Effector memory CD4-positive, alpha-beta T cell (primary cell): ENCODE measurements around the gene NLRP5.
A peak's percentile ranks its signal among the peaks of the same experiment; 100 is the strongest.

ENCODE experiments used
- DNase-seq, 3 donors: peaks; one replicate each; pipeline ENCODE4 v3.0.0-alpha.2; 2020
- H3K27ac ChIP-seq: 2 replicates; pipeline ENCODE4 v1.7.0; 2013; ENCODE audit warnings: mild to moderate bottlenecking, low read length, moderate library complexity; ENCODE audit not compliant: insufficient read depth, poor library complexity, severe bottlenecking
- H3K27me3 ChIP-seq: replicated peaks from 2 replicates; pipeline ENCODE4 v1.7.0; 2013; ENCODE audit warnings: mild to moderate bottlenecking, low read length; ENCODE audit not compliant: insufficient read depth, control insufficient read depth, poor library complexity, severe bottlenecking
- H3K36me3 ChIP-seq: 2 replicates; pipeline ENCODE4 v1.7.0; 2013; ENCODE audit warnings: mild to moderate bottlenecking, low read length, moderate library complexity; ENCODE audit not compliant: control insufficient read depth, insufficient read depth
- H3K4me1 ChIP-seq: 2 replicates; pipeline ENCODE4 v1.7.0; 2013; ENCODE audit warnings: low read length, mild to moderate bottlenecking; ENCODE audit not compliant: control insufficient read depth, insufficient read depth, poor library complexity, severe bottlenecking
- H3K4me3 ChIP-seq: 2 replicates; pipeline ENCODE4 v1.7.0; 2013; ENCODE audit warnings: low read length, low read depth, mild to moderate bottlenecking; ENCODE audit not compliant: insufficient read depth, poor library complexity, severe bottlenecking
- H3K9me3 ChIP-seq: 2 replicates; pipeline ENCODE4 v1.7.0; 2013; ENCODE audit warnings: mild to moderate bottlenecking, low read length, moderate library complexity; ENCODE audit not compliant: control insufficient read depth

NLRP5 gene

DNA sequence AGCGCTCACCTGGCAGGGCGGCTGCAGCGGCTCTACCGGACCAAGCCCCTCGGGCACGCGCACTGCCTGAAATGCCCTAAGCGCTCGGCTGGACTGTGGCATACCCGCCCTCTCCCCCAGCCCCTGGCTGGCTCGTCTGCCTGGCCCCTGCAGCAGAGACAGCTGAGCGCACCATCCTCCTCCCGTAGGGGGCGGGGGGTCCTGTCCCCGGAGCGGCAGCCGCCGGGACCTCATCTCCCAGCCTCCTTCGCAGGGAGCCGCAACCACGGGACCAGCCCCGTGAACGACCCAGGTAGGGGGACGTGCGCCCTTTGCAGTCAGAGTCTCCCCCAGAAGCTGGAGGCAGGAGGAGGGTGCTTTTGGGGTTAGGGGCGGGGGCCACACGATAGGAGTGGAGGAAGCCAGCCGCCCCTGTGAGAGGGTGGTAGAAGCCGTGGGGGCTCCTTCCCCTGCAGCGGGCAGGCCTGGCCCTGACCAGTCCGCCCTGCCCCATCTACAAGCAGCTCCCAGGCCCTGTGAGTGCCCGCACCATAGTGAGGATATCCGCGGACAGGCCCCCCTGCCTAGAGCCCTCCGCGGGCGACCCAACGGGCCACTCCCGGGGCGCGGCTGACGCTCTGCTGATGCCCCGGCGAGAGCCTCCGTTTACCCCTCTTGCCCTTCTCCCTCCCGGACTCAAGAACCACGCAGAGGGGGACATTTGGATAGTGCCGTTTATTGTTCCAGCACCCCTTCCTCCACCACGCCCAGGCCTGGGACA lies 100.3 kb downstream of the NLRP5 start:
- Histone ChIP-seq H3K4me1 (no peaks in the 10 kb centered on the region), H3K27ac (no peak overlapping the region), H3K9me3 (no peaks in the 10 kb centered on the region), H3K36me3 (peaks cover 18% of the 10 kb centered on the region), H3K4me3 (no peak overlapping the region), H3K27me3 (no peaks in the 10 kb centered on the region)
- no peak for DNase-seq

DNA sequence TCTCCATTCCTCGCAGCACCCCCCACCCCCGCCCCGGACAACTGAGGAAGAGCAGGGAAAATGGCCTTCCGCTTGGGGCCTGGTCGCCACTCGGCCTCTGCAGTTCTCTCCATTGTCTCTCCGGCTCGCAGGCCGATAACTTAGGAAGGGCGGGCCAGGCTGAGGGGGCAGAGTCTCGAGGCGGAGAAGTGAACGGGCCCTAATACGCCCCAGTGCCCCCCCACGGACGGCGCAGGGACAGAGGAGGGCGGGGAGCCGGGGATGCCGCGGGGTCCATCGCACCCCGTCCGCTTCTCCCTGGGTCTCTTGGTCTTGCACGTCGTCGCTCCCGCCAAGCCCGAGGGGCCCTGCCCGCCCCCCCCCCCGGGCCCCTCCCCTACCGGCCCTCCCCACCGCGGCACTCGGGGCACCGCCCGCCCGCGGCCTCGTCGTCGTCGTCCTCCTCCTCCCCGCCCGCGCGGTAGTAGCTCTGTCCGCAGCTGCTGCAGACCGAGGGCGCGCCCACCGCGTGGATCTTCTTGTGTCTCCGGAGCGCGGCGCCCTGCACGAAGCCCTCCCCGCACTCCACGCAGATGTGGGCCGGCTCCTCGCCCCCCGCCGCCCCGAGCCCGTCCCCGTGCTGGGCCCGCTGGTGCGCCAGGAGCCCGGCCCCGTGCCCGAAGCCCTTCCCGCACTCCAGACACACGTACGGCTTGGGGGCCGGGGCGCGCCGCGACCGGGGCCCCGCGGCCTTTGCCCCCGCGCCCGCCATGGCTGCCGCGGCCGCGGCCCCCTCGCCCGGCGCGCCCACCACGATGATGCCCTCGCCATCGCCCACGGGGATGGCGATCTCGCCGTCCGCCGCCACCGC lies 101.3 kb downstream of the NLRP5 start:
- DNase-seq: no peak
- Histone ChIP-seq H3K4me1 (no peaks in the 10 kb centered on the region), H3K27ac (no peak overlapping the region), H3K4me3 (no peak overlapping the region), H3K27me3 (no peaks in the 10 kb centered on the region), H3K9me3 (no peaks in the 10 kb centered on the region), H3K36me3 (peaks cover 18% of the 10 kb centered on the region)

DNA sequence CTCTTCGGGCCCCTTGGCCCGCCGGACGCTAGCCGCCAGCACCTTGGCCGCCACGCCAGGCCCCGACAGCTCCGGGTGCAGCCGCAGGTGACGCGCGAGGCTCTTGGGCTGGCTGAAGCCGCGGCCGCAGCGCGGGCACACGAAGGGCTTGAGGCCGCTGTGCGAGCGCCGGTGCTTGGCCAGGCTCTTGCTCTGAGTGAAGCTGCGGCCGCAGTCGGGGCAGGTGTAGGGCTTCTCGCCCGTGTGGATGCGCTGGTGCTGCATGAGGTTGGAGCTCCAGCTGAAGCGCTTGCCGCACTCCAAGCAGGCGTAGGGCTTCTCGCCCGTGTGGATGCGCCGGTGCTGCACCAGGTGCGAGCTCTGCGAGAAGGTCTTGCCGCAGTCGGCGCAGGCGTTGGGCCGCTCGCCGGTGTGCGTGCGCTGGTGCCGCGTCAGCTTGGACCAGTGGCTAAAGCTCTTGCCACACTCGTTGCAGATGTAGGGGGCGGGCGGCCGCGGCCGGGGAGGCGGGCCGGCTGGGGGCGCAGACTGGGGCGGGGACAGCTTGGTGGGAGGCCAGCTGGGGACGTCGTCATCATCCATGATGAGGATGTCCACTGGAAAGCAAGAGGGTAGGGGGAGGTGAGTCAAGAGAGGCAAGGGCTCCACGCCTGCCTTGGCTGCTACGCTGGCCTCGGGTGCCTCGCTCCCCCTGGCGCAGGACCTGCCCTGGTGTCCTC lies 102.1 kb downstream of the NLRP5 start:
- no peak for DNase-seq
- Histone ChIP-seq H3K27me3 (no peaks in the 10 kb centered on the region), H3K27ac (no peak overlapping the region)

DNA sequence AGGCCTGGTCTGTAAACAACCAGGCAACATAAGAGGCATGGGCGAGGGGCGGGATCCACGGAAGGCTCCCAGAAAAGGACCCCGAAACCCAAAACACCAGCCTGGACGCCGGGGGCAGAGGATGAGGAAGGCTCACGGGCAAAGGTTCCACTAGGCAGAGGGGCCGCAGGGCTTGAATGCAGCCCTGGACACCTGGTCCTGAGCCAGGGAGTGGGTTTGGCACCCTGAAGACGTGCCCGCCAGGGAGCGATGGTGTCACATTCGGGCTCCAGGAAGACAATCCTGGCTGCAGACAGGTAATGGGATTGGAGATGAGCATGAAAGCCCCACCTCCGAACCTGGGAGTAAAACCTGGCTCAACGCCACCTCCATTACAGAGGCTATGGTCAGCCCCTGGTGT lies 102.8 kb downstream of the NLRP5 start:
- Histone ChIP-seq H3K27ac (no peak overlapping the region), H3K9me3 (no peaks in the 10 kb centered on the region), H3K4me1 (no peaks in the 10 kb centered on the region), H3K27me3 (no peaks in the 10 kb centered on the region), H3K4me3 (no peak overlapping the region), H3K36me3 (peaks cover 18% of the 10 kb centered on the region)
- DNase-seq: no peak

More for the DNA sequence above, 102.1 kb downstream of the NLRP5 start:
- Histone ChIP-seq H3K4me3 (no peak overlapping the region), H3K4me1 (no peaks in the 10 kb centered on the region), H3K9me3 (no peaks in the 10 kb centered on the region), H3K36me3 (peaks cover 18% of the 10 kb centered on the region)

DNA sequence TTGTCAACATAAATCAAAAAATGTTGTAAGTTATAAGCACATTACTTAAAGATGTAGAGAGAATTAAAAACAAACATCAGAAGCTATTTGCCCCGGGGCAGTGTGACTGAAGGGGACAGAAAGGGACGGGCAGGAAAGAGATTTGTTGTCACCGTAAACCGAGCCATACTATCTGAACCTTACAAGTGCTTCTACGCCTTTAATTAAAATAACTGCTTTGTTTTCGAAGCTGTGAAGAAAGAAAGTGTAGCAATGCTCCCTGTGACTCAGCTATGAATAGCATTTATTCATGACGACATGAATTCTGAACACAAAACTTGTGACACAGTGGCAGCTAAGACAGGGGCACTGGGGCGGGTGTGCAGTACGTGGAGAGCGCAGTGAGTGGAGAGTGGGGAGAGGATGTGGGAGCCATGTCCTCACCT lies 104.5 kb downstream of the NLRP5 start:
- H3K9me3 ChIP-seq: no peaks in the 10 kb centered on the region
- H3K36me3 ChIP-seq: peaks cover 18% of the 10 kb centered on the region
- H3K4me1 ChIP-seq: no peaks in the 10 kb centered on the region
- H3K27ac ChIP-seq: no peak overlapping the region
- DNase-seq: no peak
- no peak overlapping the region for H3K4me3 ChIP-seq
- no peaks in the 10 kb centered on the region for H3K27me3 ChIP-seq

DNA sequence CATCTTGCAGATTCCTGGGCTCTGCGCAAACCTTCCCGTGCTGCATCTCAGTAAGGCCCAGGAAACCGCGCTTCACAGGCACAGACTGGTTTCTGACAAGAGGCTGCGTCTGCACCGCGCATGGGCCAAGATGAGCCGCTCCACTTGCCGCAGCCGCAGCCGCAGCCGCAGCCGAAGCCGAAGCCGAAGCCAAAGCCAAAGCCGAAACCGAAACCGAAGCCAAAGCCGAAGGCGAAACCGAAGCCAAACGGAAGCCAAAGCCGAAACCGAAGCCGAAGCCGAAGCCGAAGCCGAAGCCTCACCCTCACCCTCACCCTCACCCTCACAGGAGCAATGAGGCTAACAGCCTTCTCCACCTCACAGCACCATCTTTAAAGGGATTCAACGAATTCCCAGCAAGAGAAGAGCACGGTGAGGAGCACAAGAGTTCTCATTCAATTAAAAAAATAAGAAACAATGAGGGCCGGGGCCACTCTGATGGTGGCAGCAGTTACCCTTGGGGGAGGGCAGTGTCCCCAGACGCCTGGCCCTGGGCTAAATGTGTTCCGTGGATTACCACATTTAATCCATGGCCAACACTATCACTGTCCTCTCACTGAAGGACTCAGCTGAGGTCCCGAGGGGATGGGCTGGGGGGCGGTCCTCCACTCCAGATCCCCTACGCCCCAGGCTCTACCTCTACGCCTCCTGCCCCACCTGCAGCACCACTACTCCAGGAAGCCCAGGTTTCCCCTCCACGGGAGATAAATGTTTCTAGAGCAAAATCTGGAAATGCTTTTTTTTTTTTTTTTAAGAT lies 105.4 kb downstream of the NLRP5 start:
- DNase-seq: peak; percentile 23 to 50 (median 29)
- H3K27ac ChIP-seq: no peak overlapping the region
- H3K36me3 ChIP-seq: peaks cover 18% of the 10 kb centered on the region
- no peaks in the 10 kb centered on the region for H3K9me3 ChIP-seq
- H3K27me3 ChIP-seq: no peaks in the 10 kb centered on the region
- H3K4me1 ChIP-seq: no peaks in the 10 kb centered on the region
- no peak overlapping the region for H3K4me3 ChIP-seq

DNA sequence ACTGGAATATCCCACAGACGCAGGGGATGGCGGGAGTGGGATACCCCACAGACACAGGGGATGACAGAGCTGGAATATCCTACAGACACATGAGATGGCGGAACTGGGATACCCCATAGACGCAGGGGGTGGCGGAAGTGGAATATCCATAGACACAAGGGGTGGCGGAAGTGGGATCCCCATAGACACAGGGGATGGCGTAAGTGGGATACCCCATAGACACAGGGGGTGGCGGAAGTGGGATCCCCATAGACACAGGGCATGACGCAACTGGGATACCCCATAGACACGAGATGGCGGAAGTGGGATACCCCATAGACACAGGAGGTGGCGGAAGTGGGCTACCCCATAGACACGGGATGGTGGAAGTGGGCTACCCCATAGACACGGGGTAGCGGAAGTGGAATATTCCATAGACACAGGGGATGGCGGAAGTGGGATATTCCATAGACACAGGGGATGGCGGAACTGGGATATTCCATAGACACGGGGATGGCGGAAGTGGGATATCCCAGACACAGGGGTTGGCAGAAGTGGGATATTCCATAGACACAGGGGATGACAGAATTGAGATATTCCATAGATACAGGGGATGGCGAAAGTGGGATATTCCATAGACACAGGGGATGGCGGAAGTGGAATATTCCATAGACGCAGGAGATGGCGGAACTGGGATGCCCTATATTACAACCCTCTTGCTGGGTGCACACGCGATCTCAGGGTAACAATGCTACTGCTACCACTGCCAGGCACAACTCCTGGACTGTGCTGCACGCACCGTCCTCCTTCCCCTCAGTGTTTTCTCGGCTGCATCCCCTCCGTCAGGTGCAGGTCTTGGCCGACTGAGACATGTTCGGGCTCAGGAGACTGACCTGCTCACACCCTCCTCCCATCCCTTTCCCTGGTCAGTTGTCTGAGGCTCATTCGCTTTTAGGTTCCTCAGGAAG lies 106.4 kb downstream of the NLRP5 start:
- Histone ChIP-seq H3K36me3 (peaks cover 22% of the 10 kb centered on the region), H3K4me1 (no peaks in the 10 kb centered on the region), H3K27me3 (no peaks in the 10 kb centered on the region), H3K4me3 (no peak overlapping the region), H3K27ac (no peak overlapping the region), H3K9me3 (no peaks in the 10 kb centered on the region)
- DNase-seq: no peak

DNA sequence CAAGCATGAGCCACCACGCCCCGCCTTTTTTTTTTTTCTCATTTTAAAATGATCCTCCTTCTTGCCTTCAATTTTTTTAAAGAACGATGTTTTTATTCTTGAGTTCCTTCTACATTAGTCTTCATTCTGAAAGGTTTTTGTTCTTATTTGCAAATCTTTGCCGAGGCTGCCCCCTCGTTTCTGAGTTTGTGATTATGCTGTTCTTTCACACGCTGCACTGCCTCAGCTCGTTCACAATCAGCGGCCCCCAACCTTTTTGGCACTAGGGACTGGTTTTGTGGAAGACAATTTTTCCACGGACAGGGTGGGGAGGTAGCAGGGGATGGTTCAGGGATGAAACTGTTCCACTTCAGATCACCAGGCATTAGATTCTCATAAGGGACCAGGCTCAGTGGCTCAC lies 107.9 kb downstream of the NLRP5 start:
- H3K9me3 ChIP-seq: no peaks in the 10 kb centered on the region
- H3K27ac ChIP-seq: no peak overlapping the region
- H3K4me1 ChIP-seq: no peaks in the 10 kb centered on the region
- peaks cover 16% of the 10 kb centered on the region for H3K36me3 ChIP-seq
- no peak for DNase-seq
- H3K4me3 ChIP-seq: no peak overlapping the region
- no peaks in the 10 kb centered on the region for H3K27me3 ChIP-seq

DNA sequence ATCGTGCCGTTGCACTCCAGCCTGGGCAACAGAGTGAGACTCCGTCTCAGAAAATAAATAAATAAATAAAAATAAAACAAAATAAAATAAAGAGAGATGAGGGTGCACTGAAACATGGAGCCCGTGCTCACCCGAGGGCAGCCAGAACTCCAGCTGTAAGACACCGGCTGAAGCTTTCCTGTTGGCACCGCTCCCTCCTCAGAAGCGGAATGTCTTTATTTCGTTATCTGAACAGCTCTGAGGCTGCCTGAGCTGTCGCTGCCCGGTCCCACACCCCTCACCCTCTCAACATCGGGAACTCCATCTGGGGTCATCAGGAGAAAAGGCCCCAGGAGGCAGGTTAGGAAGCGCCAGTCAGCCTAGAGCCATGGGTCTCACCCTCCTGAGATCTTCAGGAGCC lies 110.1 kb downstream of the NLRP5 start:
- Histone ChIP-seq H3K27me3 (no peaks in the 10 kb centered on the region), H3K4me1 (no peaks in the 10 kb centered on the region), H3K9me3 (no peaks in the 10 kb centered on the region), H3K27ac (no peak overlapping the region), H3K36me3 (peaks cover 15% of the 10 kb centered on the region), H3K4me3 (no peak overlapping the region)
- DNase-seq: no peak
